ENCODE results near the gene HES1. TPM values are rescaled to one million over a fixed set of nuclear protein-coding genes. Genes with fewer than 3 reads are reported as not detected.

The HES1 gene
- total RNA-seq, 4 donors from 2014 or later = 14.7 to 52.7 (median 27.7) TPM

DNA sequence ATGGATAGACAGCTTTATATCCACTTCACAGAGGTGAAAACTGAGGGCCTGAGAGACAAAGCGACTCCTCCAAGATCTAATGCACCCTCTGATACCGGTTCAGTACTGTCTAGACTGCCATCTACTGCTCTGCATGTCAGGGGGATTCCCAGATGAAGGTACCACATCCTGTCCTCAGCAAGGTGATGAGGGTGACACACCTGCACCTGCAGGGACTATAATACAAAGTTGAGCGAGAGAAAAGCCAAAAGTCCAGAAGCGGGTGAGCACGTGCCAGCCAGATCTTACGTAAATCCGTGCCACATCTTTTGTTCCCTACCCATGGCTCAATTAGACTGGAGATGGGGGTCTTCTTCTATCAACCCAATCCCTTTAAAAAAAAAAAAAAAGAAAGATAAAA lies 32.4 kb upstream of the HES1 start:
- WGBS, 2 donors = 93 to 96% methylated on average over 7 of the region's 7 CpGs
- TF ChIP-seq POLR2A (IDR thresholded peaks at IDR 0.05) (no peak), CTCF (IDR thresholded peaks at IDR 0.05) (no peak), EP300 (IDR thresholded peaks at IDR 0.05) (no peak)
- Histone ChIP-seq H3K4me1 (peaks cover 0 to 4% (median 1%) of the 10 kb centered on the region in 4 donors), H3K9me3 (no peaks in the 10 kb centered on the region), H3K4me3 (no peak overlapping the region), H3K27ac (no peak overlapping the region), H3K27me3 (no peaks in the 10 kb centered on the region), H3K36me3 (no peaks in the 10 kb centered on the region)
- DNase-seq (ENCODE audit: low spot score in 2 of 2) = no peak

DNA sequence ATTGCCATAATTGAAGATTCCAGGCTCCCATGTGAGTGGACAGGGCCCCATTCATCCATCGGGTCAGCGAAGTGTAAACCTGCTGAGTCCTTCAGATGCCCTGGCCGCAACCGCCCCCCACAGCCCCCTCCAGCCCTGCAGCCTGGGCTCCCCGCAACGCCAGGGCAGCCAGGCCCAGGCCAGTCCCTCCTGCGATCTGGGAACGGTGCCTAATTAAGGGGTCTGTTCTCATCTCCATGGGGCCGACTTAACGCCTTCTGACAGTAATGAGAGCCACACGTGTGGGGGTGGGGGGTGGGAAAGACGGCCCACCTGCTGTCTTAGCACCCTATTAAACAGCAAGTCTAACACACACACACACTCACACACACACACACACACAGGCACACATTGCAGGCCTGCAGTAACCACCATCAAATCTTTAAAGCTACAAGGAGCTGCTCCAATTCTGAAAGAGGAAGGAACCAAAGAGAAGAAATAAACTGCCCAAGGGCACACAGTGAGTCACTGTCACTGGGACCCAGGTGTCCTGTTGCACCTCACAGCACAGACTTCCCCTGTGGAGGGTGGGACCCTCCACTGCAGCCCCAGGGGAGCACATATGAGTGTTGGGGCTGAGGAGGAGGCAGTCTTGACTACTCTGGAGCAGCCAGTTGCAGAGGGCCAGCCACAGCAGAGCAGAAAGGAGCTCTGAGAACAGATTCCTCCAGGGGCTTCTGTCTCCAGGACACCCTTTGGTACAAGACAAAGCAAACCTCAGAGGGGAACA lies 31.8 kb upstream of the HES1 start:
- H3K9me3 ChIP-seq = no peaks in the 10 kb centered on the region
- no peak for TF ChIP-seq POLR2A (IDR thresholded peaks at IDR 0.05)
- TF ChIP-seq EP300 (IDR thresholded peaks at IDR 0.05) = no peak
- no peak for TF ChIP-seq CTCF (IDR thresholded peaks at IDR 0.05)
- WGBS, 2 donors = 43 to 51% methylated on average over 12 of the region's 12 CpGs
- no peak for DNase-seq (ENCODE audit: low spot score in 2 of 2)
- H3K4me1 ChIP-seq = no peaks in the 10 kb centered on the region
- no peaks in the 10 kb centered on the region for H3K27me3 ChIP-seq
- no peaks in the 10 kb centered on the region for H3K36me3 ChIP-seq
- no peak overlapping the region for H3K4me3 ChIP-seq
- H3K27ac ChIP-seq = no peak overlapping the region

- H3K4me3 ChIP-seq = no peak overlapping the region
- H3K9me3 ChIP-seq = no peaks in the 10 kb centered on the region
- no peaks in the 10 kb centered on the region for H3K4me1 ChIP-seq
- no peaks in the 10 kb centered on the region for H3K27me3 ChIP-seq
- 87 to 91% methylated on average over 9 of the region's 9 CpGs for WGBS, 2 donors
- DNase-seq (ENCODE audit: low spot score in 2 of 2) = no peak
- no peaks in the 10 kb centered on the region for H3K36me3 ChIP-seq
- no peak overlapping the region for H3K27ac ChIP-seq
- TF ChIP-seq POLR2A (IDR thresholded peaks at IDR 0.05) (no peak), EP300 (IDR thresholded peaks at IDR 0.05) (no peak), CTCF (IDR thresholded peaks at IDR 0.05) (no peak)
Measured at GRCh38 chr3:194105292-194105691, 30.7 kb upstream of the HES1 start.

DNA sequence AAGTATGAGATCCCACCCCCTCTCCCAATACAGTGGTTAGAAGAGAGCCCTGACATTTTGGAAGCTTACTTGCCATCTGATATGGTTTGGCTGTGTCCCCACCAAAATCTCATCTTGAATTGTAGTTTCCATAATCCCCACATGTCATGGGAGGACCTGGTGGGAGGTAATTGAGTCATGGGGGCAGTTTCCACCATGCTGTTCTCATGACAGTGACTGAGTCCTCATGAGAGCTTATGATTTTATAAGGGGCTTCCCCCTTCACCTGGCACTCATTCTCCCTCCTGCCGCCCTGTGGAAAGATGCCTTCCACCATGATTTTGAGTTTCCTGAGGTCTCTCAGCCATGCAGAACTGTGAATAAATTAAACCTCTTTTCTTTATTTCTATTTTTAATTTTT lies 28.8 kb upstream of the HES1 start:
- Histone ChIP-seq H3K36me3 (no peaks in the 10 kb centered on the region), H3K9me3 (no peaks in the 10 kb centered on the region), H3K4me3 (no peak overlapping the region), H3K27ac (no peak overlapping the region), H3K4me1 (no peaks in the 10 kb centered on the region), H3K27me3 (no peaks in the 10 kb centered on the region)
- 100% methylated on average over 1 of the region's 1 CpG for WGBS, 2 donors
- TF ChIP-seq EP300 (IDR thresholded peaks at IDR 0.05) = no peak
- no peak for TF ChIP-seq POLR2A (IDR thresholded peaks at IDR 0.05)
- TF ChIP-seq CTCF (IDR thresholded peaks at IDR 0.05) = no peak
- no peak for DNase-seq (ENCODE audit: low spot score in 2 of 2)

- no peaks in the 10 kb centered on the region for H3K36me3 ChIP-seq
- no peak for DNase-seq (ENCODE audit: low spot score in 2 of 2)
- H3K27ac ChIP-seq = no peak overlapping the region
- TF ChIP-seq CTCF (IDR thresholded peaks at IDR 0.05) (no peak), EP300 (IDR thresholded peaks at IDR 0.05) (no peak), POLR2A (IDR thresholded peaks at IDR 0.05) (no peak)
- H3K4me1 ChIP-seq = peaks cover 0 to 5% (median 0%) of the 10 kb centered on the region in 4 donors
- H3K9me3 ChIP-seq = no peaks in the 10 kb centered on the region
- no peaks in the 10 kb centered on the region for H3K27me3 ChIP-seq
- 88 to 90% methylated on average over 3 of the region's 3 CpGs for WGBS, 2 donors
- no peak overlapping the region for H3K4me3 ChIP-seq
Measured at GRCh38 chr3:194109192-194109863, 26.6 kb upstream of the HES1 start.

Measured in tibial nerve (tissue), 4 donors.